H1 (cell line): ENCODE measurements around the gene KLHL3. TPM values are rescaled to one million over a fixed set of nuclear protein-coding genes. Genes with fewer than 3 reads are reported as not detected.

ENCODE experiments used
- microRNA counts: library from miRNA; unstranded; fragments of <30 nt; microRNA quantifications from one replicate; lab custom pipeline; 2015
- microRNA-seq, 2 experiments: library from miRNA; unstranded; fragments of <30 nt; microRNA quantifications; one replicate each; pipeline versions ENCODE4 to v1.2.0, GENCODE V29; 2016 to 2020; ENCODE audit warnings: borderline microRNAs expressed in 2 of 2, borderline number of aligned reads in 2 of 2, borderline replicate concordance in 1 of 2
- polyA plus RNA-seq, 7 experiments: library from polyadenylated mRNA; depleted of rRNA in 3 of 7; stranded (reverse) in 5 of 7; unstranded in 2 of 7; fragments of >200 nt in 5 of 7; fragments of 200-250 nt in 2 of 7; gene quantifications; 1 replicate in 5 of 7; 2 replicates in 1 of 7; 4 replicates in 1 of 7; pipeline versions ENCODE4 v1.2.1 to v1.2.3, GENCODE V29; 2011 to 2013; ENCODE audit warnings: missing spikeins in 2 of 7, mixed read lengths in 2 of 7
- small RNA-seq: library from polyadenylated mRNA; stranded (forward); fragments of <200 nt; extraction: miRNeasy Mini kit (QIAGEN cat#:217004); gene quantifications from one replicate; pipeline ENCODE3, GENCODE V24; 2013; ENCODE audit not compliant: insufficient read depth
- total RNA-seq: library from RNA; stranded (reverse); fragmentation: NEBNext Ultra II Directional; extraction: Animal tissue kit (Norgen Biotek cat#: 25700); gene quantifications from 2 replicates; pipeline ENCODE4 v1.2.1, GENCODE V29; 2021

The KLHL3 gene
- total and polyA plus RNA-seq, 2 of the 8 experiments (the other 6 are each of a cell fraction or from before 2014, with no cell fraction given), result 7.4 to 13.7 TPM

MicroRNAs encoded within 50 kb of the gene (microRNA counts, 767-probe panel; counts per million panel counts)
- 879 counts per million, percentile 95 among the panel's probes with 10 or more counts for microRNA hsa-miR-874 (lab: Ali Mortazavi, UCI)

Small RNA genes within 50 kb of the gene (microRNA-seq; reads per million reads assigned to microRNA genes)
- gene MIR874, result 152 to 576 reads per million in 2 experiments

Small RNA genes within 50 kb of the gene (small RNA-seq; reads per million reads assigned to genes)
- 586 reads per million, percentile 99 among the genes with 10 or more reads in this experiment for gene MIR874

Other genes starting within 250 kb of the KLHL3 start
- gene SPOCK1, start 236.8 kb downstream of the KLHL3 start, total RNA-seq, result 14.0 and 18.1 TPM in 2 replicates
- 6.9 and 7.3 TPM in 2 replicates for gene SPOCK1, start 236.8 kb downstream of the KLHL3 start, polyA plus RNA-seq (2011; rRNA removed)
- 71.3 and 74.9 TPM in 2 replicates for gene HNRNPA0, start 18.3 kb upstream of the KLHL3 start, total RNA-seq
- gene HNRNPA0, start 18.3 kb upstream of the KLHL3 start, polyA plus RNA-seq (2011; rRNA removed), result 22.0 and 31.6 TPM in 2 replicates
- gene MYOT, start 131.8 kb upstream of the KLHL3 start, total RNA-seq, result not detected in 2 replicates
- gene MYOT, start 131.8 kb upstream of the KLHL3 start, polyA plus RNA-seq (2011; rRNA removed), result not detected in 2 replicates
- not detected in 2 replicates for gene PKD2L2, start 153.4 kb upstream of the KLHL3 start, total RNA-seq
- gene PKD2L2, start 153.4 kb upstream of the KLHL3 start, polyA plus RNA-seq (2011; rRNA removed), result not detected in 2 replicates